ENCODE measurements around the gene SYT7.

GRCh38 chr11:61569018-61569417 lies 11.9 kb downstream of the SYT7 start:
- TF ChIP-seq, protein P1, sequence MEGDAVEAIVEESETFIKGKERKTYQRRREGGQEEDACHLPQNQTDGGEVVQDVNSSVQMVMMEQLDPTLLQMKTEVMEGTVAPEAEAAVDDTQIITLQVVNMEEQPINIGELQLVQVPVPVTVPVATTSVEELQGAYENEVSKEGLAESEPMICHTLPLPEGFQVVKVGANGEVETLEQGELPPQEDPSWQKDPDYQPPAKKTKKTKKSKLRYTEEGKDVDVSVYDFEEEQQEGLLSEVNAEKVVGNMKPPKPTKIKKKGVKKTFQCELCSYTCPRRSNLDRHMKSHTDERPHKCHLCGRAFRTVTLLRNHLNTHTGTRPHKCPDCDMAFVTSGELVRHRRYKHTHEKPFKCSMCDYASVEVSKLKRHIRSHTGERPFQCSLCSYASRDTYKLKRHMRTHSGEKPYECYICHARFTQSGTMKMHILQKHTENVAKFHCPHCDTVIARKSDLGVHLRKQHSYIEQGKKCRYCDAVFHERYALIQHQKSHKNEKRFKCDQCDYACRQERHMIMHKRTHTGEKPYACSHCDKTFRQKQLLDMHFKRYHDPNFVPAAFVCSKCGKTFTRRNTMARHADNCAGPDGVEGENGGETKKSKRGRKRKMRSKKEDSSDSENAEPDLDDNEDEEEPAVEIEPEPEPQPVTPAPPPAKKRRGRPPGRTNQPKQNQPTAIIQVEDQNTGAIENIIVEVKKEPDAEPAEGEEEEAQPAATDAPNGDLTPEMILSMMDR (IDR thresholded peaks at IDR 0.05) = no peak
- no peak for TF ChIP-seq POLR2A (IDR thresholded peaks at IDR 0.05)

Measured in heart left ventricle (tissue), 13 donors.